ENCODE data around the gene CARD10. TPM values are rescaled to one million over a fixed set of nuclear protein-coding genes. Genes with fewer than 3 reads are reported as not detected.

The CARD10 gene
- total and polyA plus RNA-seq, 2 of the 13 experiments (the other 11 are each of a cell fraction or from before 2014, with no cell fraction given), result 35.2 to 55.8 TPM

DNA sequence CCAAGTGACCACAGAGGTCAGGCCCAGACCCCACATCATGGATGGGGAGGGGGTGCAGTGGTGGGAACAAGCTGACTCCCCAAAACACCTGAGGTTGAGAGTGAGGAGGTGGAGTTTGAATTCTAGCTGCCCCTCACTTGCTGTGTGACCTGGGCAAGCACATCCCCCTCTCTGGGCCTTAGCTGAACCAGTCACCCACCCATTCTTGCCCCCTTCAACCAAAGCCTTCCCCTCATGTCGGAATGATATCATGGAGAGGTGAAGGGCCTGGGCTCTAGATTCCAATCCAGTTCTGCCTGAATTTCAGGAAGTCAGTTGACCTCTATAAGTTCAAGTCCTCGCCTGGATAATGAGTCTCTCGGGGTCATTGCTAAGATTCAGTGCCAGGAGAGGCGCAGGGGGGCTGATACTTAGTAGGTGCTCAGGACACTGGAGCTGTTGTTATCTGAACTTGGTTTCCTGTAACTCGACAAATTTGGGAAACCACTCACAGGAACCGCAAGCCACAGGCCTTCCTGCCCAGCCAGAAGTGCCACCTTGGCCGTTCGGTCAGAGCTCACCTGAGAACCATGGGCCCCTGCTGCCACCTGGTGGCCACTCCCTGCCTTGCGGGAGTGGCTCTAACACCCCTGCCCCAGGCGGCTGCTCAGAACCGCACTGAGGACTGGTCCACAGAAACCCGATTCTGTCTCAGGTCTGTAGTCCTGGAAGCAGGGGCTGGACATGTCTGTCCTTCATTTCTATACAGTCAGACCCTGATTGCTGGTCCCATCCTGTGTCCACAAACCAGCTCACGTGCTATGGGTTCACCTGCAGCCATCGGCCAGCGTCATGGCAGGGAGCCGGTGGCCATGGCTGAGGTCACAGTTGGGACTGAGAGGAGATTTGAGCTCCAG lies 47.9 kb upstream of the CARD10 start (continued):
- TF ChIP-seq, protein P1, sequence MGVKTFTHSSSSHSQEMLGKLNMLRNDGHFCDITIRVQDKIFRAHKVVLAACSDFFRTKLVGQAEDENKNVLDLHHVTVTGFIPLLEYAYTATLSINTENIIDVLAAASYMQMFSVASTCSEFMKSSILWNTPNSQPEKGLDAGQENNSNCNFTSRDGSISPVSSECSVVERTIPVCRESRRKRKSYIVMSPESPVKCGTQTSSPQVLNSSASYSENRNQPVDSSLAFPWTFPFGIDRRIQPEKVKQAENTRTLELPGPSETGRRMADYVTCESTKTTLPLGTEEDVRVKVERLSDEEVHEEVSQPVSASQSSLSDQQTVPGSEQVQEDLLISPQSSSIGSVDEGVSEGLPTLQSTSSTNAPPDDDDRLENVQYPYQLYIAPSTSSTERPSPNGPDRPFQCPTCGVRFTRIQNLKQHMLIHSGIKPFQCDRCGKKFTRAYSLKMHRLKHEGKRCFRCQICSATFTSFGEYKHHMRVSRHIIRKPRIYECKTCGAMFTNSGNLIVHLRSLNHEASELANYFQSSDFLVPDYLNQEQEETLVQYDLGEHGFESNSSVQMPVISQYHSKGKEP (CRISPR knock-in tag; IDR thresholded peaks at IDR 0.05), result no peak
- TF ChIP-seq, protein P2, sequence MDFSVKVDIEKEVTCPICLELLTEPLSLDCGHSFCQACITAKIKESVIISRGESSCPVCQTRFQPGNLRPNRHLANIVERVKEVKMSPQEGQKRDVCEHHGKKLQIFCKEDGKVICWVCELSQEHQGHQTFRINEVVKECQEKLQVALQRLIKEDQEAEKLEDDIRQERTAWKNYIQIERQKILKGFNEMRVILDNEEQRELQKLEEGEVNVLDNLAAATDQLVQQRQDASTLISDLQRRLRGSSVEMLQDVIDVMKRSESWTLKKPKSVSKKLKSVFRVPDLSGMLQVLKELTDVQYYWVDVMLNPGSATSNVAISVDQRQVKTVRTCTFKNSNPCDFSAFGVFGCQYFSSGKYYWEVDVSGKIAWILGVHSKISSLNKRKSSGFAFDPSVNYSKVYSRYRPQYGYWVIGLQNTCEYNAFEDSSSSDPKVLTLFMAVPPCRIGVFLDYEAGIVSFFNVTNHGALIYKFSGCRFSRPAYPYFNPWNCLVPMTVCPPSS (IDR thresholded peaks at IDR 0.05), result no peak
- TF ChIP-seq ZNF720 (CRISPR knock-in tag; IDR thresholded peaks at IDR 0.05), result no peak
- TF ChIP-seq SRSF9 (IDR thresholded peaks at IDR 0.05; ENCODE audit: borderline replicate concordance, insufficient read depth, low read depth, low read length, poor library complexity, severe bottlenecking), result no peak
- TF ChIP-seq KLF15 (CRISPR knock-in tag; IDR thresholded peaks at IDR 0.05; ENCODE audit: borderline replicate concordance), result no peak
- TF ChIP-seq, protein P3, sequence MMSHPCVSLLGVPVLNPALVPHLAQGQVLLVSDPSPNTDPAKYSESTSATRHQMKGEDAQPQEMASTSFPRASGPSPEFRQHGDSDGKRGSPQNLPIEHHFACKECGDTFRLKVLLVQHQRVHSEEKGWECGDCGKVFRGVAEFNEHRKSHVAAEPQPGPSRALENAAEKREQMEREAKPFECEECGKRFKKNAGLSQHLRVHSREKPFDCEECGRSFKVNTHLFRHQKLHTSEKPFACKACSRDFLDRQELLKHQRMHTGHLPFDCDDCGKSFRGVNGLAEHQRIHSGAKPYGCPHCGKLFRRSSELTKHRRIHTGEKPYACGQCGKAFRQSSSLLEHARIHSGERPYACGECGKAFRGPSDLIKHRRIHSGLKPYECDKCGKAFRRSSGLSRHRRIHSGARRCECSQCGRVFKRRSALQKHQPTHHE (CRISPR knock-in tag; IDR thresholded peaks at IDR 0.05; ENCODE audit: borderline replicate concordance), result no peak
- no peak for TF ChIP-seq ZNF253 (CRISPR knock-in tag; IDR thresholded peaks at IDR 0.05; ENCODE audit: borderline replicate concordance)
- no peak for TF ChIP-seq CEBPG (CRISPR knock-in tag; IDR thresholded peaks at IDR 0.05)
- TF ChIP-seq ZNF547 (CRISPR knock-in tag; IDR thresholded peaks at IDR 0.05), result no peak
- no peak for TF ChIP-seq SNAI1 (CRISPR knock-in tag; IDR thresholded peaks at IDR 0.05; ENCODE audit: borderline replicate concordance)
- no peak; the same call in none of the 2 replicates for TF ChIP-seq ZC3H13 (CRISPR knock-in tag; IDR thresholded peaks at IDR 0.05)
- no peak for TF ChIP-seq PCBP2 (optimal IDR thresholded peaks at IDR 0.05; ENCODE audit: low read depth, low read length, poor library complexity, severe bottlenecking)
- TF ChIP-seq, protein P4, sequence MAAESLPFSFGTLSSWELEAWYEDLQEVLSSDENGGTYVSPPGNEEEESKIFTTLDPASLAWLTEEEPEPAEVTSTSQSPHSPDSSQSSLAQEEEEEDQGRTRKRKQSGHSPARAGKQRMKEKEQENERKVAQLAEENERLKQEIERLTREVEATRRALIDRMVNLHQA (CRISPR knock-in tag; IDR thresholded peaks at IDR 0.05), result no peak
- TF ChIP-seq EZH2 (conservative IDR thresholded peaks at IDR 0.05; ENCODE audit: low read depth, low read length), result no peak
- TF ChIP-seq ZNF746 (CRISPR knock-in tag; IDR thresholded peaks at IDR 0.05), result no peak
- TF ChIP-seq, protein P5, sequence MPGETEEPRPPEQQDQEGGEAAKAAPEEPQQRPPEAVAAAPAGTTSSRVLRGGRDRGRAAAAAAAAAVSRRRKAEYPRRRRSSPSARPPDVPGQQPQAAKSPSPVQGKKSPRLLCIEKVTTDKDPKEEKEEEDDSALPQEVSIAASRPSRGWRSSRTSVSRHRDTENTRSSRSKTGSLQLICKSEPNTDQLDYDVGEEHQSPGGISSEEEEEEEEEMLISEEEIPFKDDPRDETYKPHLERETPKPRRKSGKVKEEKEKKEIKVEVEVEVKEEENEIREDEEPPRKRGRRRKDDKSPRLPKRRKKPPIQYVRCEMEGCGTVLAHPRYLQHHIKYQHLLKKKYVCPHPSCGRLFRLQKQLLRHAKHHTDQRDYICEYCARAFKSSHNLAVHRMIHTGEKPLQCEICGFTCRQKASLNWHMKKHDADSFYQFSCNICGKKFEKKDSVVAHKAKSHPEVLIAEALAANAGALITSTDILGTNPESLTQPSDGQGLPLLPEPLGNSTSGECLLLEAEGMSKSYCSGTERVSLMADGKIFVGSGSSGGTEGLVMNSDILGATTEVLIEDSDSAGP (CRISPR knock-in tag; IDR thresholded peaks at IDR 0.05; ENCODE audit: borderline replicate concordance), result peak; percentile 62; the same call in 1 of the 2 replicates
- TF ChIP-seq ZNF790 (CRISPR knock-in tag; IDR thresholded peaks at IDR 0.05; ENCODE audit: borderline replicate concordance), result no peak
- TF ChIP-seq NFKB2 (CRISPR knock-in tag; IDR thresholded peaks at IDR 0.05; ENCODE audit: borderline replicate concordance), result peak; percentile 80; the same call in 1 of the 2 replicates
- TF ChIP-seq, protein P6, sequence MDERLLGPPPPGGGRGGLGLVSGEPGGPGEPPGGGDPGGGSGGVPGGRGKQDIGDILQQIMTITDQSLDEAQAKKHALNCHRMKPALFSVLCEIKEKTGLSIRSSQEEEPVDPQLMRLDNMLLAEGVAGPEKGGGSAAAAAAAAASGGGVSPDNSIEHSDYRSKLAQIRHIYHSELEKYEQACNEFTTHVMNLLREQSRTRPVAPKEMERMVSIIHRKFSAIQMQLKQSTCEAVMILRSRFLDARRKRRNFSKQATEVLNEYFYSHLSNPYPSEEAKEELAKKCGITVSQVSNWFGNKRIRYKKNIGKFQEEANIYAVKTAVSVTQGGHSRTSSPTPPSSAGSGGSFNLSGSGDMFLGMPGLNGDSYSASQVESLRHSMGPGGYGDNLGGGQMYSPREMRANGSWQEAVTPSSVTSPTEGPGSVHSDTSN (CRISPR knock-in tag; IDR thresholded peaks at IDR 0.05), result no peak
- no peak for TF ChIP-seq TAF15 (IDR thresholded peaks at IDR 0.05; ENCODE audit: low read depth, low read length, poor library complexity, severe bottlenecking)
- TF ChIP-seq, protein P7, sequence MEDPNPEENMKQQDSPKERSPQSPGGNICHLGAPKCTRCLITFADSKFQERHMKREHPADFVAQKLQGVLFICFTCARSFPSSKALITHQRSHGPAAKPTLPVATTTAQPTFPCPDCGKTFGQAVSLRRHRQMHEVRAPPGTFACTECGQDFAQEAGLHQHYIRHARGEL (CRISPR knock-in tag; IDR thresholded peaks at IDR 0.05), result no peak

Measured in HepG2 (cell line).